SK-N-SH (cell line): Measurements from ENCODE around the gene PARD3. TPM values are rescaled to one million over a fixed set of nuclear protein-coding genes. Genes with fewer than 3 reads are reported as not detected.

Experiments used
- CTCF ChIA-PET: fragments of 300-600, 350-600 bp; formaldehyde crosslinking; extraction: SDS; loops from one replicate; lab custom pipeline; 2021; lab: Yijun Ruan, JAX
- POLR2A ChIA-PET: fragments of 350-600 bp; sonication (Branson Sonifier 250); formaldehyde crosslinking; extraction: SDS; loops from one replicate; lab custom pipeline; 2020; ENCODE audit warnings: antibody characterized with exemption, inconsistent platforms; lab: Yijun Ruan, JAX
- DNase-seq: peaks from one replicate; pipeline ENCODE4 v3.0.0; 2012
- H2AFZ ChIP-seq: fragments of 200-600 bp; sonication (generic); 2 replicates; pipeline ENCODE4 v1.8.1; 2016; ENCODE audit warnings: antibody characterized with exemption, mild to moderate bottlenecking, low read depth
- H3F3A ChIP-seq: fragments of 200-600 bp; sonication (generic); replicated peaks from 2 replicates; pipeline ENCODE3; 2016; ENCODE audit warnings: antibody characterized with exemption, mild to moderate bottlenecking; ENCODE audit not compliant: insufficient read depth
- H3K27ac ChIP-seq, 2 experiments: fragments of 200-500 bp in 1 of 2; fragments of 200-600 bp in 1 of 2; sonication (Bioruptor generic) in 1 of 2; sonication (generic), shearing (Covaris generic) in 1 of 2; 2 replicates each; pipeline versions ENCODE4 v1.5.1 to v1.6.1; 2014 to 2016; ENCODE audit warnings: low read depth in 2 of 2, inconsistent platforms in 1 of 2, low read length in 1 of 2, mild to moderate bottlenecking in 1 of 2, mixed read lengths in 1 of 2
- H3K27me3 ChIP-seq: fragments of 200-600 bp; sonication (generic), shearing (Covaris generic); 2 replicates; pipeline ENCODE4 v1.6.1; 2016; ENCODE audit warnings: mixed run types; ENCODE audit not compliant: insufficient read depth
- H3K36me3 ChIP-seq, 2 experiments: fragments of 200-500 bp in 1 of 2; fragments of 200-600 bp in 1 of 2; sonication (Bioruptor generic) in 1 of 2; sonication (generic) in 1 of 2; replicated peaks in 1 of 2; 2 replicates each; pipeline versions ENCODE3 to v1.5.1; 2014 to 2016; ENCODE audit warnings: low read length in 1 of 2, mild to moderate bottlenecking in 1 of 2; ENCODE audit not compliant: insufficient read depth in 2 of 2, control insufficient read depth in 1 of 2
- H3K4me1 ChIP-seq, 2 experiments: fragments of 200-500 bp in 1 of 2; fragments of 200-600 bp in 1 of 2; sonication (Bioruptor generic) in 1 of 2; sonication (generic), shearing (Covaris generic) in 1 of 2; 2 replicates each; pipeline versions ENCODE4 v1.5.1 to v1.6.1; 2014 to 2016; ENCODE audit warnings: low read depth in 1 of 2, low read length in 1 of 2, mixed run types in 1 of 2; ENCODE audit not compliant: insufficient read depth in 2 of 2, control insufficient read depth in 1 of 2
- H3K4me2 ChIP-seq: fragments of 200-600 bp; sonication (generic), shearing (Covaris generic); 2 replicates; pipeline ENCODE4 v1.6.1; 2017; ENCODE audit warnings: mixed run types
- H3K4me3 ChIP-seq, 2 experiments: fragments of 200-500 bp in 1 of 2; fragments of 200-600 bp in 1 of 2; sonication (Bioruptor generic) in 1 of 2; sonication (generic), shearing (Covaris generic) in 1 of 2; 2 replicates each; pipeline versions ENCODE4 v1.5.1 to v1.8.1; 2014 to 2016; ENCODE audit warnings: low read depth in 2 of 2, inconsistent platforms in 1 of 2, low read length in 1 of 2, mild to moderate bottlenecking in 1 of 2, mixed read lengths in 1 of 2, moderate library complexity in 1 of 2
- H3K79me2 ChIP-seq: fragments of 200-600 bp; sonication (generic); 2 replicates; pipeline ENCODE4 v1.8.1; 2017; ENCODE audit warnings: mild to moderate bottlenecking; ENCODE audit not compliant: insufficient read depth
- H3K9ac ChIP-seq: fragments of 200-600 bp; sonication (generic); 2 replicates; pipeline ENCODE4 v1.6.1; 2017; ENCODE audit warnings: mixed run types
- H3K9me2 ChIP-seq: fragments of 200-600 bp; sonication (generic); 2 replicates; pipeline ENCODE4 v1.6.1; 2017; ENCODE audit warnings: mixed run types
- H3K9me3 ChIP-seq: fragments of 200-600 bp; sonication (generic); 2 replicates; pipeline ENCODE4 v1.6.1; 2017; ENCODE audit warnings: mixed run types, mild to moderate bottlenecking, moderate library complexity
- H4K20me1 ChIP-seq: fragments of 200-600 bp; sonication (generic); 2 replicates; pipeline ENCODE4 v1.6.1; 2017; ENCODE audit warnings: mild to moderate bottlenecking, mixed run types; ENCODE audit not compliant: insufficient read depth
- ELF1 ChIP-seq: IDR thresholded peaks from 2 replicates; pipeline ENCODE4 v1.4.0; 2012
- EP300 ChIP-seq, 2 experiments: IDR thresholded peaks; 2 replicates each; pipeline versions ENCODE4 v1.4.0 to v1.6.1; 2012; ENCODE audit warnings: borderline replicate concordance in 1 of 2, low read depth in 1 of 2, low read length in 1 of 2
- EZH2phosphoT487 ChIP-seq: fragments of 200-600 bp; sonication (generic); IDR thresholded peaks from 2 replicates; pipeline ENCODE4 v1.6.1; 2017; ENCODE audit warnings: low read depth, mixed run types, mild to moderate bottlenecking, antibody characterized with exemption, moderate library complexity, borderline replicate concordance
- FOSL2 ChIP-seq: IDR thresholded peaks from 2 replicates; pipeline ENCODE4 v1.4.0; 2012; ENCODE audit warnings: low read depth, mild to moderate bottlenecking, moderate library complexity, borderline replicate concordance
- FOXJ3 ChIP-seq: sonication (generic); formaldehyde crosslinking; IDR thresholded peaks from 2 replicates; pipeline ENCODE4 v1.5.1; 2020; ENCODE audit warnings: mild to moderate bottlenecking, missing genetic modification reagents
- FOXM1 ChIP-seq: IDR thresholded peaks from 2 replicates; pipeline ENCODE4 v1.4.0; 2012; ENCODE audit warnings: low read depth, mild to moderate bottlenecking
- GABPA ChIP-seq: IDR thresholded peaks from 2 replicates; pipeline ENCODE4 v1.4.0; 2012; ENCODE audit warnings: low read depth, mild to moderate bottlenecking
- GATA2 ChIP-seq: sonication (generic); formaldehyde crosslinking; IDR thresholded peaks from 2 replicates; pipeline ENCODE4 v1.5.0; 2020; ENCODE audit warnings: mild to moderate bottlenecking, missing genetic modification reagents
- IRF3 ChIP-seq: fragments of 150-350 bp; IDR thresholded peaks from 2 replicates; pipeline ENCODE4 v1.6.1; 2016; ENCODE audit warnings: mild to moderate bottlenecking, low read depth, low read length
- JUND ChIP-seq: IDR thresholded peaks from 2 replicates; pipeline ENCODE4 v1.4.0; 2012
- MEF2A ChIP-seq: IDR thresholded peaks from 2 replicates; pipeline ENCODE4 v1.4.0; 2012; ENCODE audit warnings: low read depth, borderline replicate concordance
- MXI1 ChIP-seq: IDR thresholded peaks from 2 replicates; pipeline ENCODE4 v1.6.1; 2012; ENCODE audit warnings: mild to moderate bottlenecking, low read depth, low read length, improper control_type of control experiment
- NFIC ChIP-seq: IDR thresholded peaks from 2 replicates; pipeline ENCODE4 v1.4.0; 2012; ENCODE audit warnings: borderline replicate concordance
- POLR2AphosphoS5 ChIP-seq: IDR thresholded peaks from 2 replicates; pipeline ENCODE4 v1.6.1; 2012; ENCODE audit warnings: low read depth, low read length
- RAD21 ChIP-seq: IDR thresholded peaks from 2 replicates; pipeline ENCODE4 v1.6.1; 2012; ENCODE audit warnings: mild to moderate bottlenecking, low read length
- RCOR1 ChIP-seq: fragments of 150-350 bp; IDR thresholded peaks from 2 replicates; pipeline ENCODE4 v1.6.1; 2017; ENCODE audit warnings: antibody characterized with exemption, low read length
- RFX5 ChIP-seq: IDR thresholded peaks from 2 replicates; pipeline ENCODE4 v1.6.1; 2012; ENCODE audit warnings: mild to moderate bottlenecking, improper control_type of control experiment, low read length
- RXRA ChIP-seq: IDR thresholded peaks from 2 replicates; pipeline ENCODE4 v1.4.0; 2012; ENCODE audit warnings: low read depth, mild to moderate bottlenecking, borderline replicate concordance
- SIN3A ChIP-seq: IDR thresholded peaks from 2 replicates; pipeline ENCODE4 v1.6.1; 2012; ENCODE audit warnings: low read depth, mild to moderate bottlenecking, low read length, moderate library complexity, borderline replicate concordance
- SMC3 ChIP-seq: IDR thresholded peaks from 2 replicates; pipeline ENCODE4 v1.6.1; 2012; ENCODE audit warnings: low read depth, low read length, improper control_type of control experiment
- TAF1 ChIP-seq: IDR thresholded peaks from 2 replicates; pipeline ENCODE4 v1.6.1; 2012; ENCODE audit warnings: low read depth, mild to moderate bottlenecking, low read length, moderate library complexity, borderline replicate concordance
- TCF12 ChIP-seq: IDR thresholded peaks from 2 replicates; pipeline ENCODE4 v1.4.0; 2012
- ZBTB33 ChIP-seq: IDR thresholded peaks from 2 replicates; pipeline ENCODE4 v1.4.0; 2012; ENCODE audit warnings: low read depth, borderline replicate concordance
- WGBS: methylation state at CpG from one replicate; pipeline ENCODE4 v1.1.6; 2017; ENCODE audit warnings: low lambda C conversion rate; 5-methylcytosine and 5-hydroxymethylcytosine counted together
- polyA plus RNA-seq, 3 experiments: library from polyadenylated mRNA; depleted of rRNA; stranded (reverse); fragments of >200 nt; gene quantifications; 2 replicates each; pipeline ENCODE4 v1.2.3, GENCODE V29; 2012
- TF ChIP-seq, protein P1 (sequence below): IDR thresholded peaks from 2 replicates; pipeline ENCODE4 v1.4.0; 2012; ENCODE audit warnings: low read depth
- TF ChIP-seq, protein P2 (sequence below): IDR thresholded peaks from 2 replicates; pipeline ENCODE4 v1.4.0; 2012; ENCODE audit warnings: low read depth, borderline replicate concordance

Gene PARD3
- polyA plus RNA-seq, 1 of the 3 experiments (the other 2 are of a cell fraction): 29.4 TPM

- H2AFZ ChIP-seq: no peak overlapping the region
Measured at GRCh38 chr10:34151931-34152330, 663.2 kb downstream of the PARD3 start.

DNA sequence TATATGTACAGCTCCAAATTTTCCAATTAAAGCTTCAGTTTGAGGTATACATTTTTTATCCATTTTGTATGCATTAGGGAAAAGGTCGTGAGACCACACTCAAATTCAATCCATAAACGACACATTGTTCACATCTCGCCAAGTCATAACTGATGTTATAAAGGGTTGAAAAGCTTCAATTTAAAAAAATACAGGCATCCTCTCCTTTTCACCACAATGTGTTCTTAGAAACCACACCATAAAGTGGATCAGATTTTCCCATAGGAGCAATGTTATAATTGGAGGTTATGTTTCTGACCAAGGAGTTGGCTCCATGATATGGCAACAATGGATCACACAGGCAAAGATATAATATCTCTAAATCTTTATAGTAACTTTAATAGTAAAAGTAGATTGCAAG, 663.6 kb downstream of the PARD3 start:
- CTCF ChIA-PET: no interaction called here
- H3K79me2 ChIP-seq: no peaks in the 10 kb centered on the region
- H3K27me3 ChIP-seq: no peaks in the 10 kb centered on the region
- no peak overlapping the region for H3K27ac ChIP-seq
- H3K9me3 ChIP-seq: no peaks in the 10 kb centered on the region
- H3K4me3 ChIP-seq: no peak overlapping the region
- peaks cover 3 to 11% of the 10 kb centered on the region in 2 experiments; a peak in 3 of 4 replicates for H3K4me1 ChIP-seq
- H3K4me2 ChIP-seq: no peak overlapping the region
- whole genome bisulfite sequencing: 93% methylated on average over 3 of the region's 3 CpGs
- POLR2A ChIA-PET: no interaction called here
- H3K36me3 ChIP-seq: no peaks in the 10 kb centered on the region
- H3F3A ChIP-seq: no peaks in the 10 kb centered on the region
- no peak overlapping the region for H3K9ac ChIP-seq
- H4K20me1 ChIP-seq: no peaks in the 10 kb centered on the region
- no peak for DNase-seq
- H3K9me2 ChIP-seq: no peaks in the 10 kb centered on the region
- H2AFZ ChIP-seq: no peak overlapping the region
- no peak for TF ChIP-seq RXRA
- no peak for TF ChIP-seq ZBTB33
- TF ChIP-seq NFIC: no peak
- TF ChIP-seq, protein P1, sequence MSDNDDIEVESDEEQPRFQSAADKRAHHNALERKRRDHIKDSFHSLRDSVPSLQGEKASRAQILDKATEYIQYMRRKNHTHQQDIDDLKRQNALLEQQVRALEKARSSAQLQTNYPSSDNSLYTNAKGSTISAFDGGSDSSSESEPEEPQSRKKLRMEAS: no peak
- no peak for TF ChIP-seq FOSL2
- no peak for TF ChIP-seq POLR2AphosphoS5
- TF ChIP-seq TCF12: no peak
- TF ChIP-seq EZH2phosphoT487: no peak
- TF ChIP-seq EP300 (IDR thresholded peaks at IDR 0.05; ENCODE audit: borderline replicate concordance in 1 of 2, low read depth in 1 of 2, low read length in 1 of 2): no peak
- TF ChIP-seq SMC3: no peak
- no peak for TF ChIP-seq MXI1
- no peak for TF ChIP-seq MEF2A
- no peak for TF ChIP-seq RCOR1
- TF ChIP-seq ELF1: no peak
- TF ChIP-seq JUND: no peak
- no peak for TF ChIP-seq GATA2 (CRISPR knock-in tag)

More at GRCh38 chr10:34151931-34152330, 663.2 kb downstream of the PARD3 start:
- Histone ChIP-seq H3F3A (no peaks in the 10 kb centered on the region), H3K4me2 (no peak overlapping the region)
- WGBS: 83% methylated on average over 1 of the region's 1 CpG
- TF ChIP-seq MXI1 (no peak), TAF1 (no peak), RCOR1 (no peak), FOXM1 (no peak), JUND (no peak), SMC3 (no peak), RXRA (no peak), RAD21 (no peak), EP300 (IDR thresholded peaks at IDR 0.05; ENCODE audit: borderline replicate concordance in 1 of 2, low read depth in 1 of 2, low read length in 1 of 2) (no peak), ELF1 (no peak), RFX5 (no peak), NFIC (no peak), SIN3A (no peak), GATA2 (CRISPR knock-in tag) (no peak), GABPA (no peak), IRF3 (no peak), FOXJ3 (CRISPR knock-in tag) (no peak), MEF2A (no peak)
- TF ChIP-seq, protein P2, sequence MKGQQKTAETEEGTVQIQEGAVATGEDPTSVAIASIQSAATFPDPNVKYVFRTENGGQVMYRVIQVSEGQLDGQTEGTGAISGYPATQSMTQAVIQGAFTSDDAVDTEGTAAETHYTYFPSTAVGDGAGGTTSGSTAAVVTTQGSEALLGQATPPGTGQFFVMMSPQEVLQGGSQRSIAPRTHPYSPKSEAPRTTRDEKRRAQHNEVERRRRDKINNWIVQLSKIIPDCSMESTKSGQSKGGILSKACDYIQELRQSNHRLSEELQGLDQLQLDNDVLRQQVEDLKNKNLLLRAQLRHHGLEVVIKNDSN: no peak
- TF ChIP-seq, protein P1: no peak
- TF ChIP-seq, all 33 proteins: peak for 0
- Histone ChIP-seq H3K27ac (no peak overlapping the region), H3K36me3 (no peaks in the 10 kb centered on the region), H3K4me1 (peaks cover 7 to 11% of the 10 kb centered on the region in 2 experiments; a peak in 3 of 4 replicates), H4K20me1 (no peaks in the 10 kb centered on the region), H3K27me3 (no peaks in the 10 kb centered on the region), H3K9ac (no peak overlapping the region), H3K9me2 (no peaks in the 10 kb centered on the region), H3K9me3 (no peaks in the 10 kb centered on the region), H3K4me3 (no peak overlapping the region), H3K79me2 (no peaks in the 10 kb centered on the region)
- ChIA-PET CTCF (no interaction called here), POLR2A (no interaction called here)
- no peak for DNase-seq
